Esophagus (tissue), 2 donors: ENCODE measurements around the gene MARCHF10. TPM values are rescaled to one million over a fixed set of nuclear protein-coding genes. Genes with fewer than 3 reads are reported as not detected.

Experiments
- H3K27ac ChIP-seq, 2 donors: one replicate each; pipeline ENCODE4 v1.5.1; 2013; ENCODE audit warnings: low read depth in 2 of 2, mild to moderate bottlenecking in 2 of 2, inconsistent platforms in 1 of 2, low read length in 1 of 2, moderate library complexity in 1 of 2
- H3K27me3 ChIP-seq, 2 donors: one replicate each; pipeline ENCODE4 v1.6.1; 2013; ENCODE audit warnings: low read length in 2 of 2, control low read depth in 1 of 2, mild to moderate bottlenecking in 1 of 2; ENCODE audit not compliant: insufficient read depth in 2 of 2, control insufficient read depth in 1 of 2
- H3K36me3 ChIP-seq, 2 donors: one replicate each; pipeline ENCODE4 v1.6.1; 2013; ENCODE audit warnings: low read length in 1 of 2; ENCODE audit not compliant: control insufficient read depth in 2 of 2, insufficient read depth in 2 of 2
- H3K4me1 ChIP-seq, 2 donors: one replicate each; pipeline ENCODE4 v1.6.1; 2013; ENCODE audit warnings: low read length in 1 of 2; ENCODE audit not compliant: control insufficient read depth in 2 of 2, insufficient read depth in 2 of 2
- H3K4me3 ChIP-seq, 2 donors: one replicate each; pipeline ENCODE4 v1.5.1; 2013; ENCODE audit warnings: low read length in 2 of 2, mild to moderate bottlenecking in 2 of 2, low read depth in 1 of 2, moderate library complexity in 1 of 2
- H3K9me3 ChIP-seq, 2 donors: one replicate each; pipeline ENCODE4 v1.6.1; 2013; ENCODE audit warnings: mild to moderate bottlenecking in 2 of 2, low read depth in 1 of 2, low read length in 1 of 2, moderate library complexity in 1 of 2; ENCODE audit not compliant: control insufficient read depth in 2 of 2, insufficient read depth in 1 of 2
- WGBS, 2 donors: extraction: QIAGEN DNeasy Blood & Tissue Kit; methylation state at CpG; one replicate each; pipeline ENCODE4 v1.1.7; 2013; 5-methylcytosine and 5-hydroxymethylcytosine counted together
- polyA plus RNA-seq, 2 donors: library from polyadenylated mRNA; stranded (reverse); fragments of 200-250 nt; gene quantifications; one replicate each; pipeline ENCODE4 v1.2.3, GENCODE V29; 2013
- donor health status: healthy with polysubstance abuse.
- donor health status: Bipolar disorder and iron deficiency.

The MARCHF10 gene
- polyA plus RNA-seq, 2 donors = 0.10 to 0.14 TPM

- Histone ChIP-seq H3K4me1 (peaks cover 0 to 7% of the 10 kb centered on the region in 2 donors), H3K4me3 (no peak overlapping the region), H3K9me3 (no peaks in the 10 kb centered on the region), H3K36me3 (no peaks in the 10 kb centered on the region), H3K27ac (no peak overlapping the region), H3K27me3 (no peaks in the 10 kb centered on the region)
- WGBS, 2 donors = 88 to 91% methylated on average over 8 of the region's 8 CpGs
Measured at GRCh38 chr17:62823111-62823893, 15.2 kb upstream of the MARCHF10 start.

GRCh38 chr17:62822080-62822904 is 14.2 kb upstream of the MARCHF10 start:
- Histone ChIP-seq H3K27me3 (no peaks in the 10 kb centered on the region), H3K4me3 (no peak overlapping the region), H3K36me3 (no peaks in the 10 kb centered on the region), H3K27ac (no peak overlapping the region), H3K4me1 (peaks cover 0 to 7% of the 10 kb centered on the region in 2 donors), H3K9me3 (no peaks in the 10 kb centered on the region)
- WGBS, 2 donors = 73 to 74% methylated on average over 11 of the region's 11 CpGs

- Histone ChIP-seq H3K4me1 (peaks cover 0 to 7% of the 10 kb centered on the region in 2 donors), H3K4me3 (no peak overlapping the region), H3K27me3 (no peaks in the 10 kb centered on the region), H3K27ac (no peak overlapping the region), H3K36me3 (no peaks in the 10 kb centered on the region), H3K9me3 (no peaks in the 10 kb centered on the region)
- WGBS, 2 donors = 78 to 84% methylated on average over 15 of the region's 15 CpGs
Measured at GRCh38 chr17:62821189-62822079, 13.3 kb upstream of the MARCHF10 start.

GRCh38 chr17:62819511-62820221 is 11.6 kb upstream of the MARCHF10 start:
- Histone ChIP-seq H3K9me3 (no peaks in the 10 kb centered on the region), H3K4me3 (no peak overlapping the region), H3K27me3 (no peaks in the 10 kb centered on the region), H3K36me3 (no peaks in the 10 kb centered on the region), H3K27ac (peak overlapping the region; percentile 20 to 38), H3K4me1 (peaks cover 0 to 7% of the 10 kb centered on the region in 2 donors)
- WGBS, 2 donors = 10 to 18% methylated on average over 12 of the region's 12 CpGs

DNA sequence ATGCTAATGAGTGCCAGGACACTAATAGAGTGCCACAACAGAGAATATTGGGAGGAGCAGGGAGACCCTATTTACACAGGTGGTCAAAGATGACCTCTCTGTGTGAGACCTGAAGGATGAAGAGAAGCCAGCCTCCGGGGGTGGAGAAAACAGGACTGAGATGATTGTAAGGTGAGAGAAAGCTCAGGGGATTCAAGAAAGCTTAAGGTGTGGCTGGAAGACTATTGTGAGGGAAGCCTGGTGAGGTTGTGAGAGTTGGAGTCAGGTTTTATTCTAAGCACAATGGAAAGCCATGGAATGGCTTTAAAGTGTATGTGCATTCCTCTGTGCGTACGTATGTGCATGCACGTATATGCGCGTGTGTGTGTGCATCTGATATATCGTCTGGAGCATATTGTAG is 10.4 kb upstream of the MARCHF10 start:
- H3K36me3 ChIP-seq = no peaks in the 10 kb centered on the region
- no peak overlapping the region for H3K4me3 ChIP-seq
- 90 to 93% methylated on average over 7 of the region's 7 CpGs for WGBS, 2 donors
- H3K27ac ChIP-seq = no peak overlapping the region
- H3K27me3 ChIP-seq = no peaks in the 10 kb centered on the region
- peaks cover 0 to 7% of the 10 kb centered on the region in 2 donors for H3K4me1 ChIP-seq
- H3K9me3 ChIP-seq = no peaks in the 10 kb centered on the region

- H3K27me3 ChIP-seq = no peaks in the 10 kb centered on the region
- WGBS, 2 donors = 50 to 62% methylated on average over 6 of the region's 6 CpGs
- peaks cover 0 to 2% of the 10 kb centered on the region in 2 donors for H3K4me1 ChIP-seq
- no peak overlapping the region for H3K27ac ChIP-seq
- no peaks in the 10 kb centered on the region for H3K36me3 ChIP-seq
- H3K4me3 ChIP-seq = no peak overlapping the region
- H3K9me3 ChIP-seq = no peaks in the 10 kb centered on the region
Measured at GRCh38 chr17:62816282-62816839, 8.2 kb upstream of the MARCHF10 start.

GRCh38 chr17:62809656-62810055 is 1.5 kb upstream of the MARCHF10 start:
- 88 to 89% methylated on average over 4 of the region's 4 CpGs for WGBS, 2 donors
- H3K4me3 ChIP-seq = no peak overlapping the region
- H3K36me3 ChIP-seq = no peaks in the 10 kb centered on the region
- no peaks in the 10 kb centered on the region for H3K27me3 ChIP-seq
- no peaks in the 10 kb centered on the region for H3K9me3 ChIP-seq
- H3K27ac ChIP-seq = no peak overlapping the region
- peaks cover 0 to 3% of the 10 kb centered on the region in 2 donors for H3K4me1 ChIP-seq

DNA sequence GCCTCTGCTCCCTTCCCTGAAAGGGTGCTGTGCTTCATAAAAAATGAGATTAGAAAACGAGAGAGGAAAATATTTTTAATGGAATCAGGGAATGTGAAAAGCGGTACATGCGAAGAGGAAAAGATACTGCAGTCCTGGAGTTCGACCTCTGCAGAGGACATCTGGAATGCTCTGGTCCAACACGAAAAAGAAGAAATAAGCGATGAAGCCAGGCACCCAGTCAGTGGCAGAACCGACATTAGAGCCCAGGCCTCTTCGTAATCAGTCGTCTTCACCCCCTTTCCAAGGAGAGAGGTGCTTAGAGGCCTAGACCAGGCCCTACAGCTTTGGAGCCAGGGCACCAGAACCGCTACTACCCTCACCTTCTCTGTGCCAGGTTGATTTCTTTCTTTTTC is 459 bp upstream of the MARCHF10 start:
- Histone ChIP-seq H3K27ac (no peak overlapping the region), H3K4me3 (no peak overlapping the region), H3K9me3 (no peaks in the 10 kb centered on the region), H3K4me1 (peaks cover 0 to 3% of the 10 kb centered on the region in 2 donors), H3K36me3 (no peaks in the 10 kb centered on the region), H3K27me3 (no peaks in the 10 kb centered on the region)
- 75 to 78% methylated on average over 10 of the region's 10 CpGs for WGBS, 2 donors
